ENCODE measurements around the gene PBX3.

- TF ChIP-seq CTCF (conservative IDR thresholded peaks at IDR 0.05) (no peak; the same call in 1 of the 2 replicates), ZFX (IDR thresholded peaks at IDR 0.05) (no peak)
Measured at GRCh38 chr9:126009047-126009446, 261.9 kb downstream of the PBX3 start.

All from C4-2B (cell line).